NCI-H146 (cell line): Measurements from ENCODE around the gene PMM2.

Experiments used
- DNase-seq: peaks from one replicate; lab custom pipeline; 2025; lab: John Stamatoyannopoulos, UW

PMM2 gene

DNA sequence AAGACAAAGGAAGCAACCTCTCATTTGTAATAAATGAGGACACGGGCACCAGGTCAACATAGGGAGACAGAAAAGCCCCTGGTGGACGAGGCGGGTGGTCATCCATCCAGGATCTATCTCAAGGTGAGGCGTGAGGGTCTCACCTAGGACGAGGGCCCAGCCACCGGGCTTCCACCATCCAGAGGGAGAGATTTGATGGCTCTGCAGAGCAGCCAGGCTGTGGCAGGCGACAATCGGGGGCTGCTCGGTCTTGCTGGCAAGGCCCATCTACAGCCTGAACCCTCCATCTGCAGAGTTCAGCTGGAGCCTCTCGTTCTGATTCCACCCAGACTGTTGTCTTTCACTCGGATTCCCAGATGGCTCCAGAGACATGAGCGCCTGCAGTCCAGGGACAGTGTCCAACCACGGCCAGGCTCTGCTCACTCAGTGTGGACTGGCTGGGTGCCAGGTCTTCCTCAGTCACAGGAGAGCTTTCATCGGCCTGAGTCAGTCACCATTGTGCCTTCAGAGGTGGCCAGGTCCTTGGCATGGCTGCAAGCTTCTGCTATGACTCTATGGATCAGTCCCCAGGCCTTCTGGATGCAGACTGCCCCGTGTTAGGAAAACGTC is 90.4 kb downstream of the PMM2 start:
- DNase-seq: no peak

DNA sequence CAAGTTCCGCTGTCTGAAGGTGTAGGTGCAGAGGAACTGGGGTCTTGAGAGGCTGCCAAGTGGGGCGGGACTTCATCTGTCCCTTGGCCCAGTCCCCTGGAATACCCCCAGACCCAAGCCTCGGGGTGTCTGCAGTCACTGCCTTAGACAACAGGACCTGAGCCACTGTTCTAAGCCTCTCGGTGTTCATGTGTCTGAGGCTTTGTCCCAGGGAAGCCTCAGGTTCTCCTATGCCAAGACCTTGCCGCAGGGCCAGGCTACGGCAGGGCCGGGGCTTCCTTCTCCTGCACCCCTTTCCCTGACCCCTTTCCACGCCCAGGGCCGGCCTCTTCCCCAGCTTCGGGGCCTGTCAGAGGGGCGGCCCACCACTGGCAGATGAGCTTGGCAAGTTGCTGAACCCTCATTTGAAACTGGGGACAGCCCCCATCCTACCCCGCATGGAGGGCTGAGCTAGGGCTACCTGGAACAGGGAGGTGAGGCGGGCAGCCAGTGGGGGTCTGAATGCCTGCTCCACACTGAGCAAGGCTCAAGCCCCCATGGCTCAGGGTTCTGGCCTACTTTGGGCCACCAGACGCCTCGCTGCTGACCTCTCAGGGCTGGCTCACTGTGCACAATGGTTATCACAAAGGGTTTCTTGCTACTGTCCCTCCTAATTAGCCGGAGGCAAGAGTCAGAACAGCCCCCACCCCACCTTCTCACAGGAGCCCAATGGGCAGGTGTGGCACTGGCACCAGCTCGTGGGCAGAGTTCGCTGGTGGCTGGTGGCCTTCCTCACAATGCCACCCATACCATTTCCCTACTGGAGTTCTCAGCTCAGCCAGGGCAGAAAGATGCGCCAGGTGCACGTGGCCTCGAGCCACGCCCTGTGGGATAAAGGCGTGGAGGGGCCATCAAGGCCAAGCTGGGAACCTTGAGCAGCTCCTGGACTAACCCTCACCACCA is 91.6 kb downstream of the PMM2 start:
- no peak for DNase-seq

DNA sequence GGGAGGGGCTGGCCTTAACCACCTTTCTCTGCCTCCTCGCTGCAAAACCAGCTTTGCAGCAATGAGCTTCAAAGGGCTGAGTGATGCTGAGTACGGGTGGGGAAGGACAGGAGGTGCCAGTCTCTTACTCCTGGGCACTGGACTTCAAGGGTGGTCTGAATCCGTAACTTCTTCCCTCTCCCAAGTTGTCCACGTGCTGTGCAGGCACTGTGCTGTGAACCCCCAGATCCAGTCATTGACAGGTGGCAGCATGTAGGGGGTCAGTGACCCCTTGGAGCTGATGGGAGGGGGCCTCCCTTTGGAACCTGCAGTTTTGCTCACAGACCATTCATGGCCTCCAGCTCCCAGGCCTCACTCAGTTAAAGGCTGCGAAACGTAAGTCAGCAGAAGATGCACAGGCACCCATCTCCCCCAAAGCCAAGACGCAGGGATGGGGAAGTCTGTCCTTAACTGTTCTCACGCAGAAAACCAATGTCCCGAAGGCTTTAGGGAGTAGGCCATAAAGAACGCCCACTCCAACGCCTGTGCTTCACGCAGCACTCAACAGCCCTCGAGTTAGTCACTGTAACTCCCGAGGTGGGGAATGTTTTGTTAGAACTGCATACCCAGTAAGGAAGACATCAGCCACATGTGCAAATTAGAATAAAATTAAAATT is 92.4 kb downstream of the PMM2 start:
- DNase-seq: no peak

DNA sequence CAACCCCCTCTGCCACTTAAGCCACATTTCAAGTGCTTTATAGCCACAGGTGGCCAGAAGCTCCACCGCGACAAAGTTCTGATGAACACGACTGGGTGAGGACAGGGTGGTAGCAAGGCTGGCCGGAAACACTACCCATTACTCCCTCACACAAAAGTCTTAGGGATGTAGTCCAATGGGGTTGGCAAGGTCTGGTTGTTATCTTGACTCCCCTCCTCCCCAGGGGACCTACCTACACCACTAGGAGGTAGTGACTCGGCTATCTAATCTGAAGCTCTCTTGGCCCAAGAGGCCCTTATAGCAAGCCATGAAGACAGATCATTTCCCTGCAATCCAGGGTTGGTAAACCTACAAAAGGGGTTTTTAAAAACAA is 92.9 kb downstream of the PMM2 start:
- no peak for DNase-seq

DNA sequence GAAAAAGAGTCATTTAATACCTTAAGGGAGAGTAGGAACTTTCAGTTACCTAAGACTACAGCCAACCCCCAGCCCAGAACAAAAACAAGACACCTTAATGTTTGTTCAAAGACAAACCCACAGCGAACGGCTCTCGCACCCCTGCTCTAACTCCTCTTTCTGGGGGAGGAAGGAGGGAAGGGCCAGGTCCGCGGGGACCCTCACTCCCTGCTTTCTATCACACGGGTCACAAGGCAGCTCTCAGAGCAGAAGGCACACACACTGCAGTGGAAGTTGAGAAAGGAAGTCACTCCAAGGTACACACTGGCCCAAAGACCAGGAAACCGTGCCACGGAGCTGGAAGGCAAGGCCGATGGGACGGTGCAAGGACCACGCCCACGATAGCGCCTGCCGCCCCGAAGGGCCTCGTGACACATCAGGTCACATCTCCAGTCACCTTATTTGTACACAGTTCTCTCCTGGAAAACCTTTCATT is 94.5 kb downstream of the PMM2 start:
- no peak for DNase-seq

DNA sequence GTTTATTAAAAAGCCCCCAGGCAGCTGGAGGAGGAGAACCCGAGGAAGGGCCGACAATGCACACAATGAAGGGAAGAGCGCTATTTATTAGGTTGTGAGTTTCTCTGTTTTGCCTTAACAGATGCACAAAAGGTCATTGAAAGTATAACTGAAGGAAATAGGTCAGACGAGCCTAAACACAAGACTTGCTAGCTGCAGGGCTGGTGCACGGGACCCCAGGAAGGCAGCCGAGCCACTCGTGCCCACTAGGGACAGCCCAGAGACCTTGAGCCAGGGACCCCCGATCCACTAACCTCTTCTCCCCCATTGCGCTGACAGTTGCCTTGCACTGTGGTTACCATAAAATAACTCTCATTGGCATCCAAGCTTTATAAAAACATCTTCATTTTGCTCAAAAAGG is 95.8 kb downstream of the PMM2 start:
- no peak for DNase-seq

DNA sequence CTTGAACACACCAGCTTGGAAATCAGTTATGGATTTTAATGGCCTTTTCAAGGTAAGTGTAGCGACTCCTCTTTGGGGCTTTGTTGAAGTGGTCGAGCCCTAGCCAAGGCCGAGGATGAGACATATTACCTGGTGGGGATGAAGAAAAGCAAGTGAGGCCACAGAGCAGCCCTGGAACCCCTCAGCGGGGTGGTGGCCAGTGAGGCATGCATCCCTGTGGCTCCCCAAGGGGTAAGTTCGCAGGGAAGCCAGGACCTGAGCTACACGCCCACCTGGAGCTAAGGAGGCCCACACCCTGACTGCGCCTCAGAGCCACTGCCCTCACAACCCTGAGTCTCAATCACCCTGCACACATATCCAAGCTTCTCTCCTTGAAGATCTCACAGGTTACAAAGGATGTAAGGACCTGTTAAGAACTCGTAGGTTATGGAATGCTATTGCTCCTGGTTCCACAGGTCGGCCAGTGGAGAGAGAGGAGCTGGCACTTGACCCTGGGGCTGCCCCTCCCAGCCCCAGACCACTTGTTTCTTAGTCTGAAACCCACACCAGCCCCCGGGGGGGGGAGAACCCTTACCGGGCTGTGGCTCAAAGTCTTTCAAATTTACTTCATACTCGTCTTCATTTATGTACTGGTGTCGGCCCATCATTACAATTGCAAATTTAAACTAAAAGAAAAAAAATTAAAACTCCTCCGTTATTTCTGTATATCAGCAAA is 96.5 kb downstream of the PMM2 start:
- no peak for DNase-seq

DNA sequence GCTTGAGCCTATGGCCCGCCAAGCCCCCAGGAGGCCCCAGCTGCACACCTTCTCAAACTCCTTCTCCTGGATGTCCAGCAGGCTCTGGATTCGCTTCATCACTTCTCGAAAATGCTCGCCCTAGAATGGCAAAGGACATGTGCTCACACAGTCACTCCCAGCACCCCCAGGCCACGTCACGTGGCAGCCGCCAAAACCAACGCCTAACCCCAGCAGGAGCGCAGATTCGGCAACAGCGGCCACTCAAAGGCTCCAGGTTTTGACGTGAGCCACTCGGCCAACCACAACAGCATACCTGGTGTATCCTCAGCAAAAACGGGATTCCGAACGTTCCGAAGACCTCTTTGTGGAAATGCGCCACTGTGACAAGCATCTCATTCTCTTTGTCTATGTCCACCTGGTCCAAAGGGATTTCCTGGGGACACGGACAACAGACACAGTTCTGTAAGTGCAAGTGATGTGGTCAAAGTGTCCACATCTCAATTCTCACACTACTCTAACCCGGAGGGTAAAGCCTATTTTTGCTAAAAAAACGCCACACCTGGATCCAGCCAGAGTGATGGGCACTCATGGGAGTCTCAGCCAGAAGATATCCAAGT is 97.2 kb downstream of the PMM2 start:
- no peak for DNase-seq

DNA sequence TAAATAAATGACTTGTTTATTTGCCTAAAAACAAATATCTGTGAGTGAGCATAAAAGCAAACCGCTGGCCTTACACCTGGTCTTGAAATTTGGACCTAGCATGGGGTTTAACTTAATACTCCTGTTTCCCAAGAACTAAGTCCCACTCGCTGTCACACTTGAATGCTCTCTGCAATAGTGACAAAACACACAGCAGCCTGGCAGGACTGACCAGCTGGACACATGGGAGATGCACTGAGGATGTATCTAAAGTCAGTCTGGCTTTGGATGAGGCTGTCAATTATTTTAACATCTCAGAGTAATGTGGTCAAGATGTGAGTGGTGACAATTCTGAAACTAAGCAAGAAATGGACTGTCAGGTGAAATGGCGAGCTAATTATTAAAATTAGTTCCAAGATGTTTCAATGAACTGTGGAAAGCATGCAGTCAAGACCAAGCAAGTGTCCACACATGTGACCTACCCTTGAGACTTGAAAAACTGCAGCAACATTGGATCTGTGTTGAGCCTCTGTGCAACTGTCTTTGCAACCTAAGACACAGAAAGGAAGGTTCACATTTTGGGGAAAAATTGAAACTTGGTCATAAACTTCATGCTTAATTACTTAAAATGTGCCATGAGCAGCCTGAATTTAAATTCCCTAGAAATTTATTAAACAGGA is 101.2 kb downstream of the PMM2 start:
- DNase-seq: no peak
